Measurements from ENCODE around the gene NCAN. TPM values are rescaled to one million over a fixed set of nuclear protein-coding genes. Genes with fewer than 3 reads are reported as not detected.

NCAN gene
- total RNA-seq, 2 donors from 2014 or later, result not detected

DNA sequence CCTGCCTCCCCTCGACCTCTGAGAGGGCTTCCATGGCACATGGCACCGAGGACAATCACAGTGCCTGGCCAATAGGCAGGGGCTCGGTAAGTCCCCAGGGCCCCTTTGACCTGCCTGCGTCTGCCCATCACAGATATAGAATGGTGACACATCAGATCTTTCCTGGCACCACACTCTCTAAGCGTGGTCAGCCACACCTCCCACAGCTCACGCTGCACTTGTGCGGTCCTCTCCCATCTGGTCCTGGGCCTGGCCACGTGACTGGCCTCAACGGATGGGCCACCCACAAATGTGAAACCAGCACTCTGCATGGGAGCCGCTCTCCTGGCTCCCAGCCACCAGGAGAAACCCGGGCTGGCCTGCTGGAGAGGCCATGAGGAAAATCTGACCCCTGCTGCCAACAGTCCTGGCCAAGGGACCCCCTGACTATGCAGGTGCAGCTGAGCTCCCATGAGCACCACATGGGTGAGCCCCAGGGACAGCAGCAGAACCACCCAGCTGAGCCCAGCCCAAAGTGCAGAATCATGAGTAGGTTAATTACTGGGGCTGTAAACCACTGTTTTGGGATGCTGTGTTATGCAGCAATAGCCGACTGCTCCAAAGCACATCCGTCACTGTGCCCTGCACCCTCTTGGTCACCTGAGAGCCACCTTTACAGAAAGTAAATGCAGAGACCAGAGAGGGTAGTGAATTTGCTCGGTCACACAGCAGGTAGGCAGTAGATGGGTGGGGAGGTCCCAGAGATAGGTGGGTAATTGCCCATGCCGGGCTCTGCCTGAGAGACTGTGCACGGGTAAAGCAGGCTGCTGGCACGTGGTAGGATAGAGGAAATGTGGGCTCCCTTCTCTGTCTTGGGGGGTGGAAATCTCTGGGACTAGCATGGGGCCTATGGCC is 32.0 kb upstream of the NCAN start:
- TF ChIP-seq, protein P1, sequence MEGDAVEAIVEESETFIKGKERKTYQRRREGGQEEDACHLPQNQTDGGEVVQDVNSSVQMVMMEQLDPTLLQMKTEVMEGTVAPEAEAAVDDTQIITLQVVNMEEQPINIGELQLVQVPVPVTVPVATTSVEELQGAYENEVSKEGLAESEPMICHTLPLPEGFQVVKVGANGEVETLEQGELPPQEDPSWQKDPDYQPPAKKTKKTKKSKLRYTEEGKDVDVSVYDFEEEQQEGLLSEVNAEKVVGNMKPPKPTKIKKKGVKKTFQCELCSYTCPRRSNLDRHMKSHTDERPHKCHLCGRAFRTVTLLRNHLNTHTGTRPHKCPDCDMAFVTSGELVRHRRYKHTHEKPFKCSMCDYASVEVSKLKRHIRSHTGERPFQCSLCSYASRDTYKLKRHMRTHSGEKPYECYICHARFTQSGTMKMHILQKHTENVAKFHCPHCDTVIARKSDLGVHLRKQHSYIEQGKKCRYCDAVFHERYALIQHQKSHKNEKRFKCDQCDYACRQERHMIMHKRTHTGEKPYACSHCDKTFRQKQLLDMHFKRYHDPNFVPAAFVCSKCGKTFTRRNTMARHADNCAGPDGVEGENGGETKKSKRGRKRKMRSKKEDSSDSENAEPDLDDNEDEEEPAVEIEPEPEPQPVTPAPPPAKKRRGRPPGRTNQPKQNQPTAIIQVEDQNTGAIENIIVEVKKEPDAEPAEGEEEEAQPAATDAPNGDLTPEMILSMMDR (IDR thresholded peaks at IDR 0.05), result no peak
- H3K27me3 ChIP-seq, result no peaks in the 10 kb centered on the region
- H3K27ac ChIP-seq, result no peak overlapping the region
- H3K4me3 ChIP-seq, result no peak overlapping the region
- DNase-seq (ENCODE audit: low spot score), result no peak
- H3K36me3 ChIP-seq, result peaks cover 16% of the 10 kb centered on the region
- no peaks in the 10 kb centered on the region for H3K9me3 ChIP-seq
- H3K4me1 ChIP-seq, result peaks cover 0 to 4% of the 10 kb centered on the region in 2 donors

DNA sequence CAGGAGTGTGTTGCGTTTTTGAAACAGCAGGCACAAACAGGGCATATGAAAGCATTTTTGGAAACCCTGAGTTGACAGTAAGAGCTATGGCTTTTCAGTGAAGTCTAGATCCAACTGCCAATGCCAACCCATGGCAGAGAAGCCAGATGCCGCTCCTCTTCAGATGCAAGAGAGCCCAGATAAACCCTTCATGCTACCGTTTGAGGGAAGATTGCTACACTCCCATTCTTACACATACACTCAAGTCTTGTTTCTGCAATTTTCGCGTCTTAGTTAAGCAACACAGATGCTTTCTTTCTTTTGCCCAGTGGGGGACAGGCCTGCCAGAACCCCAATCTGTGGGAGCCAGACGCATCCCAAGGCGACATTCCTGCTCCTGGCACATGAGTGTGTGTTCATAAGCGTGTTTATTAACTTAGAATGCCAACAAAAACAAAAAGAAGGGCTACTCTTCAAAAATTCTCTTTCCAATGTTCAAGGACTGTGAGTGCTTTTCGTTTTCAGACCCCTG is 30.2 kb upstream of the NCAN start:
- H3K4me3 ChIP-seq, result no peak overlapping the region
- TF ChIP-seq, protein P1 (IDR thresholded peaks at IDR 0.05), result no peak
- H3K9me3 ChIP-seq, result no peaks in the 10 kb centered on the region
- peaks cover 17% of the 10 kb centered on the region for H3K36me3 ChIP-seq
- no peaks in the 10 kb centered on the region for H3K4me1 ChIP-seq
- no peak overlapping the region for H3K27ac ChIP-seq
- DNase-seq (ENCODE audit: low spot score), result no peak
- H3K27me3 ChIP-seq, result no peaks in the 10 kb centered on the region

DNA sequence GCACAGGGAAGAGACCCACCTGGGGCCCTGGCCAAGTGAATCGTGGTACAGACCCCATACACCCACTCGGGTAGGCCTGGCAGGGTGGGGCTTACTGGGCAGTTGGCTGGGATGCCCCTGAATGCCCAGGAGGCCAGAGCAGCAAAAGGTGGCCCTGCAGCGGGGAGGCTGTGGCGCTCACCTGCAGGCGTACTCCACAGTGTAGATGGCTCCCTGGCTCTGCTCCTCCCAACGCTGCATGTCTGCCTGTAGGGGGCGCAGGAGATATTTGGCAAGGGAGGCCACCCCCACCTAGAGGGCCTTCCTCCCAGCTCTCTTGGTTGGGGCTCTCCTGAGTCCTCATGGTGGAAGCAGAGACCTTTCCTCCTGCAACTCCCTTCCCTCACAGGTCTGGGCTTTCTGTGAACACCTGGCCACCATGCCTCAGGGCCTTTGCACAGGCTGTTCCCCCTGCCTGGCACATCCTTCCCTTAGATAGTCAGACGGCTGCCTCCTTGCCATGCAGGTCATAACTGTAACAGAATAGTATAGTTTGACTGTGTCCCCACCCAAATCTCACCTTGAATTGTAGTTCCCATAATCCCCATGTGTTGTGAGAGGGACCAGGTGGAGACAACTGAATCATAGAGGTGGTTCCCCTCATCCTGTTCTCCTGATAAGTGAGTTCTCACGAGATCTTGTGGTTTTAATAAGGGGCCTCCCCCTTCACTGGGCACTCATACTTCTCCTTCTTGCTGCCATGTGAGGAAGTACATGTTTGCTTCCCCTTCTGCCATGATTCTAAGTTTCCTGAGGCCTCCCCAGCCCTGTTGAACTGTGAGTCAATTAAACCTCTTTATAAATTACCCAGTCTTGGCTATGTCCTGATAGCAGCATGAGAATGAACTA is 25.7 kb upstream of the NCAN start:
- H3K4me3 ChIP-seq, result no peak overlapping the region
- no peaks in the 10 kb centered on the region for H3K9me3 ChIP-seq
- no peaks in the 10 kb centered on the region for H3K27me3 ChIP-seq
- peaks cover 12% of the 10 kb centered on the region for H3K36me3 ChIP-seq
- DNase-seq (ENCODE audit: low spot score), result no peak
- peaks cover 0 to 27% of the 10 kb centered on the region in 2 donors for H3K4me1 ChIP-seq
- H3K27ac ChIP-seq, result no peak overlapping the region
- TF ChIP-seq, protein P1 (IDR thresholded peaks at IDR 0.05), result peak; percentile 12 to 52

DNA sequence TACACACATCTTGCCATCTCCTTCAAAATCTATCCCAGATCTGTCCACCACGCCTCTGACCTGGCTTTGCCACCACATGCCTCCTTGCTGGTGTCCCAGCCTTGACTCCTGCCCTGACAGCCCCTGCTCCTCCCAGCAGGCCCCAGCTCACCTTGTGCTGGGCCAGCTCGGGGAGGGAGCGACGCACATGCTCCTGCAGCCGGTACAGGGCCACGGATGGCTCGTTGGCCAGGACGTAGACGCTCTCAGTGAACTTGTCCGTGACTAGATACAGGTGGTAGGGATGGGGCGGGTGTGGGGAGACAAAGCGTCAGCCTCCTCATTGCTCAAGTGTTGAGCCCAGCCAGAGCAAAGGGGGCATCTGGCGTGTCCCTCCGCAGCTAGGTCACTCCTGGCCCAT is 25.0 kb upstream of the NCAN start:
- TF ChIP-seq, protein P1 (IDR thresholded peaks at IDR 0.05), result no peak
- Histone ChIP-seq H3K9me3 (no peaks in the 10 kb centered on the region), H3K27ac (no peak overlapping the region), H3K4me1 (peaks cover 0 to 31% of the 10 kb centered on the region in 2 donors), H3K27me3 (no peaks in the 10 kb centered on the region), H3K4me3 (no peak overlapping the region), H3K36me3 (peaks cover 5% of the 10 kb centered on the region)
- no peak for DNase-seq (ENCODE audit: low spot score)

DNA sequence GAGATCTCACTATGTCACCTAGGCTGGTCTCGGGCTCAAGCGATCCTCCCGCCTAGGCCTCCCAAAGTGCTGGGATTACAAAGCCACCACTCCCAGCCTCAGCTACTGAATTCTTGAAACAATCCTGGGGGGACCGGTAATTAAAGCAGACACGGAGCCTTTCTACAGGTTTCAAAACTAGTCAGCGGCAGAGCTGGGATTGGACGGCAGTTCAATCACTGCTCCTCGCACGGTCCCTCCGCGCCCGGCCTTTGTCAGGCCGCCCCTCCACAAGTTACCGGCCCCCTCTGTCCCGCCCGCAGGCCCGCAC is 20.0 kb upstream of the NCAN start:
- peaks cover 0 to 53% of the 10 kb centered on the region in 2 donors for H3K4me1 ChIP-seq
- H3K27ac ChIP-seq, result peak overlapping the region; percentile 99 to 100
- H3K9me3 ChIP-seq, result no peaks in the 10 kb centered on the region
- DNase-seq (ENCODE audit: low spot score), result no peak
- TF ChIP-seq, protein P1 (IDR thresholded peaks at IDR 0.05), result no peak
- no peaks in the 10 kb centered on the region for H3K27me3 ChIP-seq
- H3K4me3 ChIP-seq, result peak overlapping the region; percentile 61 to 95
- peaks cover 10% of the 10 kb centered on the region for H3K36me3 ChIP-seq
